Stimulated activated naive B cell treated with anti-CD40 and anti-IgM and Interleukin-4, amounts not matched to agents 10 μg/mL and 1 μg/mL and 100 μg/mL, for 72 hours (primary cell): ENCODE results near the gene PEPD.
A peak's percentile ranks its signal among the peaks of the same experiment; 100 is the strongest.

Experiments
- ATAC-seq, 2 donors: fragments of 150-1000 bp; cut with Tn5 transposase; replicated peaks; 2 replicates each; pipeline ENCODE4 v1.10.0; 2021; ENCODE audit warnings: moderate library complexity in 1 of 2
- DNase-seq: peaks from one replicate; pipeline ENCODE4 v3.0.0; 2021
- H3K27ac Mint-ChIP-seq: one replicate; pipeline ENCODE4 v1.8.0; 2022; ENCODE audit warnings: mild to moderate bottlenecking, mixed read lengths
- H3K27me3 Mint-ChIP-seq, 2 donors: one replicate each; pipeline ENCODE4 v1.8.0; 2022; ENCODE audit warnings: mixed read lengths in 2 of 2
- H3K36me3 Mint-ChIP-seq, 2 donors: one replicate each; pipeline ENCODE4 v1.8.0; 2022; ENCODE audit warnings: mixed read lengths in 2 of 2, mild to moderate bottlenecking in 1 of 2
- H3K4me1 Mint-ChIP-seq, 2 donors: one replicate each; pipeline ENCODE4 v1.8.0; 2022; ENCODE audit warnings: mixed read lengths in 2 of 2, mild to moderate bottlenecking in 1 of 2
- H3K4me3 Mint-ChIP-seq, 2 donors: one replicate each; pipeline ENCODE4 v1.8.0; 2022; ENCODE audit warnings: mild to moderate bottlenecking in 2 of 2, mixed read lengths in 2 of 2, moderate library complexity in 1 of 2
- H3K9me3 Mint-ChIP-seq, 2 donors: one replicate each; pipeline ENCODE4 v1.8.0; 2022; ENCODE audit warnings: mixed read lengths in 2 of 2, mild to moderate bottlenecking in 1 of 2

Gene PEPD

DNA sequence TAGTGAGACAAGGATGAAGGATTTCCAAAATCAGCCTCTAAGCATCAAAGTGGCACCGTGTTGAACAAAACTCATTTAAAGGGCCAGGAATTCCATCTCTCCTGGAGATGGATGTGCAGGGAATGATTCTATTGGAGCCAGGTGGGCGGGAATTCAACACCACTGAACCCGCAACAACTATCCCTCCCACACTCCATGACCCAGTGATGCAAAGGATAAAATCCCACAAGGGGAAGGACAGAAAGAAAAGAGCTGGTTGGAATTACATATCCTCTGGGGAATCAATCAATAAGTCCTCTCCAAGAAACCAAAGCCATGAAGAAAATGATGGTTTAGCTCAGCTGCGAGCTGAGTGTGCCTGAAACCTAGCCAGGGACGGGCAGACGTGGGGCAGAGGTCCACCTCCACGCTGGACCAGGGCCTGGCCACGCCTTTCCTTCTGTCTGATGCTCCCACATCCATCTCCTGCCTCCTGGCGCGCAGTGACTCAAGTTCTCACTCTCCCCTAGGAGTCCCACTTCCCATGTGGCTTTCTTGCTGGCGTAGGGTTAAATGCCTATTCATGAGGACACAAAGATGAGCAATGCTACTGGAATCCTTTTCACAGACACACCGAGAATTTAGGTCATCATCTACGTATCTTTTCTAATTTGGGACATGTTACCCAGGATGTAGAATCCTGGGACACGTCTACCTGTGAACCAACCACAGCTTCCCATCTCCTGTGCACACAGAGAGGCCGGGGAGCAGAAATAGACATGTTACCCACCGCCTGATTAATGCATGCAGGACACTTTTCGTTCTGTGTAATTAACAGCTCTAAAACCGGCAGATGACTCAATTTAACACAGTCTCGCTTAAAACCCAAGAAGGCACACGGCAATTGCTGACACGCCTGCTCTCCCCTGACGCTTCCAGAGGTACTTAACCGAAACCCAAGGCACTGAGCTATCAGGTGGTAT lies 48.6 kb downstream of the PEPD start:
- no peak for DNase-seq

DNA sequence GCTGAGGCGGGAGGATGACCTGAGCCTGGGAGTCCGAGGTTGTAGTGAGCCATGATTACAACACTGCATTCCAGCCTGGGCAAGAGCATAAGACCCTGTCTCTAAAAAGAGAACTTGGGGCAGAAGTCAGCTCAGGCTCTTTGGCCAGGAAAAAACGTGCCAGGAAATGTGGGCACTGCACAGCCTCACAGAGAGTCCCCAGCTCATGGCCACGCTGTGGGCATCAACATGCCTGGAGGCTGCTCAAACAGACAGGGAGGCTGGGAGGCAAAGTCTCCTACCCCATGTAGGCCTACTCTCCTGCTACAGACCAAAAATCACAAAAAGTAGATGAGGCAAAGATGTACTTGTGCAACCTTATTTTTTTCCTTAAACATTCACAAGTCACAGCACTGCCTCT lies 49.4 kb downstream of the PEPD start:
- Mint-ChIP-seq H3K4me3 (no peak overlapping the region), H3K4me1 (no peaks in the 10 kb centered on the region), H3K27me3 (no peaks in the 10 kb centered on the region), H3K36me3 (peaks cover 37 to 42% of the 10 kb centered on the region in 2 donors), H3K27ac (no peak overlapping the region), H3K9me3 (no peaks in the 10 kb centered on the region)
- no peak for DNase-seq
- no peak for ATAC-seq

More for the DNA sequence above, 48.6 kb downstream of the PEPD start:
- no peaks in the 10 kb centered on the region for H3K27me3 Mint-ChIP-seq
- H3K36me3 Mint-ChIP-seq = peaks cover 32 to 50% of the 10 kb centered on the region in 2 donors
- H3K4me1 Mint-ChIP-seq = no peaks in the 10 kb centered on the region
- no peak for ATAC-seq
- H3K4me3 Mint-ChIP-seq = no peak overlapping the region
- H3K9me3 Mint-ChIP-seq = no peaks in the 10 kb centered on the region
- no peak overlapping the region for H3K27ac Mint-ChIP-seq

DNA sequence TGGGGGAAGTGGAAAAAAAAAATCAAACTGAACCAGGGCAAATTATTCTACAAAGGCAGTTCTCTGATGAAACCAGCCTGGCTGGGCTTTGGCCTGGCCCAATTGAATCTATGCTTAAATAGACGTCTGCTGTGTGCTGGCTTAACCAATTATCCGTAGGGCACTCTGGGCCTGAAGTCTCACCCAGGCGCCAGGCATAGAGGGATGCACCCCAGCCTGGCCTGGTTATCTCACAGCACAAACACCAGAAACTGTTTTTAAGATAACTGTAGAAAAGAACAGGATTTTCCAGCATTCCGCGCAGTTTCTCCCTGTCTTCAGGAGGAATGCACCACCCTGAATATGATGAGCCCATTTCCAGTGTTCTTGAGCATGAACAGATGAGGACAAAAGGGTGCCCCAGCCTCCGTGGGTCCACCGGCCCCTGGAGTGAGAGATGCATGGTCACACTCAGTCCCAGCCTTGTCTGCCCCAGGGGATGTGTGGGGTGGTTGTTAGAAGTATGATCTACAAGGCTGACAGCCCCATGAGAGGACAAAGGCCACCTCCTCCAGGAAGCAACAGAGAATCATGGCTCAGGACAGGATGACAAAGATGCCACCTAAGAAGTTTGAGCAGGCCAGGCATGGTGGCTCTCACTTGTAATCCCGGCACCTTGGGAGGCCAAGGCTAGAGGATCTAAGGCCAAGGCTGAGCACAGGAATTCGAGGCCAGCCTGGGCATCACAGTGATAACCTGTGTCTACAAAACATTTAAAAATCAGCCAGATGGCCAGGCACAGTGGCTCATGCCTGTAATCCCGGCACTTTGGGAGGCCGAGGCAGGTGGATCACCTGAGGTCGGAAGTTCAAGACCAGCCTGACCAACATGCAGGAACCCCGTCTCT lies 50.2 kb downstream of the PEPD start:
- no peak overlapping the region for H3K4me3 Mint-ChIP-seq
- H3K36me3 Mint-ChIP-seq = peaks cover 30 to 36% of the 10 kb centered on the region in 2 donors
- H3K9me3 Mint-ChIP-seq = no peaks in the 10 kb centered on the region
- H3K27me3 Mint-ChIP-seq = no peaks in the 10 kb centered on the region
- DNase-seq = no peak
- ATAC-seq = no peak
- H3K4me1 Mint-ChIP-seq = no peaks in the 10 kb centered on the region
- H3K27ac Mint-ChIP-seq = no peak overlapping the region

DNA sequence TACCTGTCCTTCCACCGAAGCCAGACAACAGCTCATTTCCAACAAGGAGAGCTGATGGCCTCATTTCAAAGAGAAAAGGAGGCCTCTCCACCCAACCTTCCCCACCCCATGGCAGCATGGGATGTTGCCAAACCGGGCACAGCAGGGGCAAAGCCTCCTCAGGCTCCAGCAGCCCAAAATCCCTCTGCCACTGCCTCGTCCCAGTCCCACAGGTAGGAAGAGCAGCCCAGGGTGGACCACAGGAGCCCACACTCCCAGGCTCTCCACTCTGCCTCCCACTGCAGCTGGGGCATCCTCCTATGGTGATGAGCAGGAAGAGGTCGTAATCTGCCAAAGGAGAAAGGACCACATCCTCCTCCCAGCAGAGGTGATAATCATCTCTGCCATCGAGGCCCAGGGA lies 50.9 kb downstream of the PEPD start:
- no peaks in the 10 kb centered on the region for H3K4me1 Mint-ChIP-seq
- no peaks in the 10 kb centered on the region for H3K9me3 Mint-ChIP-seq
- peaks cover 24 to 30% of the 10 kb centered on the region in 2 donors for H3K36me3 Mint-ChIP-seq
- no peaks in the 10 kb centered on the region for H3K27me3 Mint-ChIP-seq
- H3K27ac Mint-ChIP-seq = peak overlapping the region; percentile 17
- DNase-seq (no peak), ATAC-seq (no peak)
- H3K4me3 Mint-ChIP-seq = no peak overlapping the region

DNA sequence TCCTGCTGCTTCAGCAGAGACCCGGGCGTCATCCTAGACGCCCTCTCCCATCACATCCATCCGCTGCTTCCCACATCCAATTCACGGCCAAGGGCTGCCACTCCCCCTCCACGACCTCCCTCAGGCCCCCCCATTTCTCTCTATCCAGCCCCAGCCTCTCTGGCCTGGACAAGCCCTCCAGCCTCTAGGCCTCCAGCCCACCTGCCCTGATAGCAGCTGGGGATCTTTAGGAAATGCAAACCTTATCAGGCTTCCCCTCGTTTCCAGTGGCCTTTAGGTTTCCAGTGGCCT lies 51.6 kb downstream of the PEPD start:
- Mint-ChIP-seq H3K27me3 (no peaks in the 10 kb centered on the region), H3K27ac (no peak overlapping the region), H3K9me3 (no peaks in the 10 kb centered on the region), H3K4me3 (no peak overlapping the region), H3K4me1 (no peaks in the 10 kb centered on the region), H3K36me3 (peaks cover 19 to 33% of the 10 kb centered on the region in 2 donors)
- no peak for DNase-seq
- ATAC-seq = no peak

DNA sequence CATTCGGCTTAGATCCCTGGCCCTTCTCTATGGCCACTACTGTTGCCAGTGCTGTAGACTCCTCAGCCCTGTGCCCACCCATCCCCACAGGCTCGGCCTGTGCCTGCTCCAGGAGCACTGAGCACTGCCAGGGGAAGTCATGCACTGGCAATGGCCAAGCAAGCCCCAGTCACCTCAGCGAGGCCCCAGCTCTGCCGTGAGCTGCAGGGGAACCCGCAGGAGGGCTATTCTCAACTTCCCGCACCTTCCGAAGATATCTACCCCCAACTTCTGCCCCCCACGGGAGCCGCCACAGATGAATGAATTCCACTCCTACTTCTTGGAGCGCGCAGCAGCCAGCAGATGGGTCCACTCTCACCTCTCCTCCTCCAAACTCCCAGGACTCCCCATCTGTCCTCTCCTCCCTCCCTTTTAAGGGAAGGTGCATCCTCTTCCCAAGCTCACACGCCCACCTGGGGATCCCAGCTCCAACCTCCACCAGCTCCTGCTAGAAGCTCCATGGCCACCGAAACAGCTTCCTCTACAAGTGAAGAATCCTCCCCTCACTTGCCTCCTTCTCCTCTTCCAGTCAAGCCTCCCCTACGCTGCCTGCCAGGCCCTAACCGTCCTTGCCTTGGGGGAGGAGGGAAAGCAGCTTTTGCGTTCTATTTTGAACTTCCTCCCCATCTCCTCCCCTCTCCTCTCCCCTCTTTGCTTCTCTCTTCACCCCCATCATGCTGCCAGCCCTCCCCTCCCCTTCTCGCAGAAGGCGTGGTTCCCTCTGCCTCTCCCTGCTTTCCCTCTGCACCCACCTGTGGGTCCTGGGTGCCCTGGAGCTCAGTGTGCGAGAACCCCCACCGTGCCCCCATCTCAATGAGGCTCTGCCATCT lies 52.2 kb downstream of the PEPD start:
- no peaks in the 10 kb centered on the region for H3K9me3 Mint-ChIP-seq
- no peak overlapping the region for H3K27ac Mint-ChIP-seq
- ATAC-seq (no peak), DNase-seq (no peak)
- no peaks in the 10 kb centered on the region for H3K4me1 Mint-ChIP-seq
- peaks cover 16 to 31% of the 10 kb centered on the region in 2 donors for H3K36me3 Mint-ChIP-seq
- H3K4me3 Mint-ChIP-seq = no peak overlapping the region
- H3K27me3 Mint-ChIP-seq = no peaks in the 10 kb centered on the region

DNA sequence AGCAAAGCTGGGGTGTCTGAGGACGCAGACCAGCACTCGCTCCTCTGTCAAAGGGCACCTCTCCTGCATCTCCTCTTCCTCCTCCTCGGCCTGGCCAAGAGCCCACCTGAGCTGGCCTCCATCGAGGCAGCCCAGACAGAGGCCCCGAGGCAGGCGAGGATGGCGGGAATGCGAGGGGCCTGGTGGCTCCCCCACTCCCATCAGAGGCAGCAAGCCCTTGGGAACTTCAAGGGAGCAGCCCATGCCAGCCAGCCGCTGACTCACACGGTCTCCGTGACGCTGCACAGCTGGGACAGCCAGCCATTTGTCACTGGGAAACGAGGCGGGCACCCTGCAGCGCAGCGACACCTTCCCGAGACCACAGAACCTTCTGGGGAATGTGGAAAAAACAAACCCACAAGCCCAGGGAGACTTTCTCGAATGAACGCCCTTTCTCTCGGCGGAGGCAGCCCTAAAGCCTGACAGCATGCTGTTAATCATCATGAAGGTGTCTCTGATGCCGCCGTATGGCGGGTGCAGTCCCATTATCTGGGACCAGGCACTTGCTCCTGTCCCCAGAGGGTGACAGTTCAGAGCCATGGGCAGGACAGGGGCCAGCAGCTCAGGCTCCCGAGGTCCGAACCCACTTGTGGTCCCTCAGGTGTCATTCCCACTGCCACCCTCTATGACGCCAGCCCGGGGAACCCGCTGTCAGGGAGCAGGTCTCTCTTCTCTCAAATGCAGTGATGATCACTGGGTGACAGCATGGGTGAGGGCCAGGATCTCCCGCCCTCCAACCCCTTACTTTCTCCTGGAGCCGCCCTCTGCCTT lies 53.0 kb downstream of the PEPD start:
- Mint-ChIP-seq H3K27ac (no peak overlapping the region), H3K4me3 (no peak overlapping the region), H3K27me3 (no peaks in the 10 kb centered on the region), H3K4me1 (no peaks in the 10 kb centered on the region), H3K9me3 (no peaks in the 10 kb centered on the region), H3K36me3 (peaks cover 16 to 28% of the 10 kb centered on the region in 2 donors)
- DNase-seq (no peak), ATAC-seq (no peak)

DNA sequence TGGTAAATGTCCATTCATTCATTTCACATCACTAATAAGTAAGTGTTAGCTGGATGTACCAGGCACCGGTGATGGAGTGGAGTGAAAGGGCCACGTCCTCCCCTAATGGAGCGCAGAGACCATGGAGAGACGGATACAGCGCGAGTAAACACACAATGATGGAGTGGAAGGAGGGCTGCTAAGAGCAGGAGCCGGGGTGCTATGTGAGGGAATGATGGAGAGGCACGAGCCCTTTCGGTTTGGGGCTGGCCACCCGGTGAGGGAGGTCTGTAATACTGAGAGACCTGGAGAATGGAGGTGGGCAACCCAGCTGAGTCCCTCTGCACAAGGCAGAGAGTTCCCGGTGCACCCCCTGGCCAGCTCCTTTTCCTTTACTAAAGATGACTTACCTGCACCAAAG lies 53.7 kb downstream of the PEPD start:
- Mint-ChIP-seq H3K36me3 (peaks cover 16 to 24% of the 10 kb centered on the region in 2 donors), H3K27me3 (no peaks in the 10 kb centered on the region), H3K27ac (no peak overlapping the region), H3K4me1 (no peaks in the 10 kb centered on the region), H3K4me3 (no peak overlapping the region), H3K9me3 (no peaks in the 10 kb centered on the region)
- DNase-seq = no peak
- ATAC-seq = no peak

DNA sequence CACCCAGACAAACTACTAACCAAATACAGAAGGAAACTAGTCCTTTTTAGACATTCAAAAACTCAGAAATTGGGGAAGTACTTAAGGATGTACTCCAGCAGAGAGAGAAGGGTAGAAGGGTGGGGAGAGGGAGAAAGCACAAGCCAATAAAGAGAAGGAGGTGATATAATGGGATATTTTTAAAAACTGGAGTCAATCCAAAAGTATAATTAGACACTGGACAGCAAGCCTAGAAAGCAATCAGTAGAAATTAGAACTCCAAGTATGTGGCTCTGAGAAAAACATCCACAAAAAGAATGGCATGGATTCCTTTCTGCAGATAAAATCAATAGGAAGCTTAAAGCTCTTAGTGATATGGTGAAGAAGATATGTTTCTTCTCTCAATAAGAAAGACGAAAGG lies 55.8 kb downstream of the PEPD start:
- Mint-ChIP-seq H3K4me1 (no peaks in the 10 kb centered on the region), H3K9me3 (no peaks in the 10 kb centered on the region), H3K27ac (peak overlapping the region; percentile 47), H3K36me3 (peaks cover 16 to 21% of the 10 kb centered on the region in 2 donors), H3K27me3 (no peaks in the 10 kb centered on the region), H3K4me3 (no peak overlapping the region)
- DNase-seq = no peak
- ATAC-seq = no peak

DNA sequence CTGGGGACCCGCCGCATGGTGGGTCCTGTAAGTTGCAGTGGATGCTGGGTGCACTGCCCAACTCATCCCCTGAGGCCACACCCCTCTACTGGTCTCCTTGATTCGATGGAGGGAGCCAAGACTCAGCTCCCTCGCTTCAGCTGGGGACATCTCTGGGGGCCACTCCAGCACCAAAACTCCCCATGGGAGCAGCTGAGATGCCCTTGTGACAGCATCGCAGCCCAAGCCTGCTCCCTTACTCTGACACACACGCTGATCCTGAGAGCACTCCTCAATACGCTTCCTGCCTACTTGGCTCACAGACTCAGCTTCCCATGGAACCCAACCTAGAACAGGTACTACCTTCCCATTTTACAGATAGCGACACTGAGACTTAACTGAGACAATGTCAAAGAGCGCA lies 56.2 kb downstream of the PEPD start:
- DNase-seq = no peak
- Mint-ChIP-seq H3K4me1 (no peaks in the 10 kb centered on the region), H3K36me3 (peaks cover 18 to 24% of the 10 kb centered on the region in 2 donors), H3K4me3 (no peak overlapping the region), H3K9me3 (no peaks in the 10 kb centered on the region), H3K27me3 (no peaks in the 10 kb centered on the region), H3K27ac (peak overlapping the region; percentile 47)
- ATAC-seq = no peak

DNA sequence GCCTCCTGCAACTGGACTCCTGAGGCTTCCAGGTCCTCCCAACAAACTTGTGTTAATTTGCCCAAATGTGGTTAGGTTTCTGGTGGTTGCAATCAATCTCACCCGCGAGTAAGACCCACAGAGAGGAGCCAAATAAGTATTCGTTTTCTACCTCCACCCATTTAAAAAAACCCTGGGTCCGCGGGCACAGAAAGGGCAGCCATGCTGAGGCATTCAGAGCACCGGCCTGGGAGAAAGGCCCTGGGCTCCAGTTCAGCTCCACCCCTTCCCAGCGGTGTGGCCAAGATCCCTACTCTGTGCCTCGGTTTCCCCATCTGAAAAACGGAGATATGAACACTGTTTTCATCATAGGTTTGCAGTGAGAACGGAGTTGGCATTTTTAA lies 56.9 kb downstream of the PEPD start:
- no peak overlapping the region for H3K27ac Mint-ChIP-seq
- no peaks in the 10 kb centered on the region for H3K4me1 Mint-ChIP-seq
- H3K27me3 Mint-ChIP-seq = no peaks in the 10 kb centered on the region
- H3K36me3 Mint-ChIP-seq = peaks cover 17 to 30% of the 10 kb centered on the region in 2 donors
- ATAC-seq (no peak), DNase-seq (no peak)
- H3K9me3 Mint-ChIP-seq = no peaks in the 10 kb centered on the region
- no peak overlapping the region for H3K4me3 Mint-ChIP-seq

DNA sequence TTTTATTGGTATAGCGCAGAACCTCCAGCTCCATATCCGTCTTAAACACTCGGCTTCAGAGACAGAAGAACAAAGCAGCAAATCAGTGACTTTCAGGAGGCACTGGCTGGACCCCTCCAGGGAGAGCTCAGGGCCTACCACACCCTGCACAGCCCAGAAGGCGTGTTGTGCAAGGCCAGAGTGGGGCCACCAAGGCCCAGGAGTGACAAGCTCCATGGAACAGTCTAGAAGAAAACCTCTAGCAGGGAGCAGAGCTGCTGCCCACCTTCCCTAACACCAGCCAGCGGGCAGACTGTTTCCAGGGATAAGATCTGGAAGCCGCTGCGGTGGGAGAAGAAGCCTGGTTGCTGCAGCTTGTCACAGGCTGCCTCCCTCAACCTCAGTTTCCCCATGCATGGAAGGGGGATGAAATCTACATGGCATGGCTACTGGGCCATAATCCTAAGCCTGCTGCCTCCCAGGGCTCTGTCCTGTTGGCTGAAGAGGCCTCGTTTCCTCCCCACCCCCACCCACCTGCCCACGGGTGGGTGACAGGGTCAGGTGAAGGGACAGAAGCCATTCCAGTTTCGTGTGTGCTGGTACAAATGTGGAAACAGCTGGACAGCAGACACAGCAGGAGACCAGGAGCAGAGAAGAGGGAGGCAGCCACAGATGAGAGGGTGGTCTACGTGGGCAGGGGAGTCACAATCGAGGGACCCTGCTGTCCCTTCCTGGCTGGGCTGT lies 57.4 kb downstream of the PEPD start:
- peaks cover 15 to 27% of the 10 kb centered on the region in 2 donors for H3K36me3 Mint-ChIP-seq
- no peak overlapping the region for H3K27ac Mint-ChIP-seq
- no peak for ATAC-seq
- H3K4me3 Mint-ChIP-seq = no peak overlapping the region
- no peaks in the 10 kb centered on the region for H3K27me3 Mint-ChIP-seq
- no peaks in the 10 kb centered on the region for H3K4me1 Mint-ChIP-seq
- no peaks in the 10 kb centered on the region for H3K9me3 Mint-ChIP-seq
- no peak for DNase-seq

DNA sequence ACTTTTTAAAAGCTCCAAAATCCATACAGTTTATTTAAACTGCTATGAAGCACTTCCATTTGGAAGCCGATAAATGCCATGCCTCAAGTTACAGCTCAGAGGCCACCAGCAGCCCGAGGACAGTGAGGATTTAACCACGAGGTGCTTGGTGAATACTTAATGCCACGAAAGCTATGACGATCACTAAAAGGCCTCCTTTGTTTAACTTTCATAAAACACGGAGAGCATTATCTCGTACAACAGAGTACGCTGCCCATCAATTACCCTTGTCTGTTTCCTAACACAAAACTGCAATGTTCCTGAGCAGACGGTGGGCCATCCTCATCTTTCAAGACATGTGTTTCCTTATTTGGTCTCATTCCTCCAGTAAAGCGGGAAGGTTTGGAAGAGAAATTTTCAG lies 58.4 kb downstream of the PEPD start:
- peaks cover 14 to 23% of the 10 kb centered on the region in 2 donors for H3K36me3 Mint-ChIP-seq
- no peaks in the 10 kb centered on the region for H3K4me1 Mint-ChIP-seq
- no peak overlapping the region for H3K27ac Mint-ChIP-seq
- H3K4me3 Mint-ChIP-seq = no peak overlapping the region
- ATAC-seq (no peak), DNase-seq (no peak)
- no peaks in the 10 kb centered on the region for H3K27me3 Mint-ChIP-seq
- H3K9me3 Mint-ChIP-seq = no peaks in the 10 kb centered on the region
